Dermis blood vessel endothelial cell (primary cell): ENCODE data around the gene DENND2C. TPM values are rescaled to one million over a fixed set of nuclear protein-coding genes. Genes with fewer than 3 reads are reported as not detected.

ENCODE experiments used
- DNase-seq: peaks from one replicate; pipeline ENCODE4 v3.0.0; 2010
- total RNA-seq: library from RNA; depleted of rRNA; stranded (reverse); fragments of >200 nt; gene quantifications from 2 replicates; pipeline ENCODE4 v1.2.3, GENCODE V29; 2014

Gene DENND2C
- total RNA-seq, 1 donor from 2014 or later = 2.9 TPM

DNA sequence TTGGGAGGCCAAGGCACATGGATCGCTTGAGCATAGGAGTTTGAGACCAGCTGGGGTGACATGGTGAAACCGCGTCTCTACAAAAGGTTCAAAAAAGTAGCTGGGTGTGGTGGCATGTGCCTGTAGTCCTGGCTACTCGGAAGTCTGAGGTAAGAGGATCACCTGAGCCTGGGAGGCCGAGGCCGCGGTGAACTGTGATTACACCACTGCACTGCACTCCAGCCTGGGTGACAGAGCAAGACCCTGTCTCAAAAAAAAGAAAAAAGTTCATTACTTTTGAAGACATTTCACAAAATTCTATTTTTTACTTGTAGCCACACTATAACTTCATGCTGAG is 2.1 kb upstream of the DENND2C start:
- DNase-seq = no peak

DNA sequence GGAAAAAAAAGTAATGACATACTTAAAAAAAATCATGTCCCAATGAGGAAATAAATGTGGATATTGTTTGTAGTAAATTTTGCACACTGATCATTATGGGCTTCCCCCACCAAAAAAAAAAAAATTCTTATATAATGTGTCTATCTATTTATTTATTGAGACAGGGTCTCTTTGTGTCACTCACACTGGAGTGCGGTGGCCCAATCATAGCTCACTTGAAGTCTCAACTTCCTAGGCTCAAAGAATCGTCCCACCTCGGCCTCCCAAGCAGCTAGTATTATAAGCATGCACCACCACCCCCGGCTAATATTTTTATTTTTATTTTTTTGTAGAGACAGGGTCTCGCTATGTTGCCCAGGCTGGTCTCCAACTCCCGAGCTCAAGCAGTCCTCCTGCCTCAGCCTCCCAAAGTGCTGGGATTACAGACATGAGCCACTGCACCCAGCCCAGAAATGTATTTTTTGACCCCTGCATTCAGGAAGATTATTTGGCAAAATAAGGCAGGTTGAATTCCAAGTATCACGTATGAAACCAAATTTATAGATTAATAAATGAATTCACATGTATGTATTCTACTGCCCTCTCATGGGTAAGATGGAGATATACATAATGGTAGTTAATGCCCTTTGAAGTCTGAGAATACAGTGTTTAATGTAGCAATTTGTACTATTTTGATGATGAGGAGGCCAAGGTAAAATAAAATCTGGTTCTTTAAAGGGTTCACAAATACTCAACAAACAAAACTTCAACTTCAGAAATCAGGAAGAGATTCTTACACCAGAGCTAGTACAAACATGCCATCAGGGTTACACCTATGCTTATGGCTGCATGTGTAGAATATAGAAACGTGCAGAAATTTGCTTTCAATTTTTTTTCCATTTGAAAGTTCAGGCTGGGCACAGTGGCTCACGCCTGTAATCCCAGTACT is 1.4 kb upstream of the DENND2C start:
- peak; percentile 34 for DNase-seq

DNA sequence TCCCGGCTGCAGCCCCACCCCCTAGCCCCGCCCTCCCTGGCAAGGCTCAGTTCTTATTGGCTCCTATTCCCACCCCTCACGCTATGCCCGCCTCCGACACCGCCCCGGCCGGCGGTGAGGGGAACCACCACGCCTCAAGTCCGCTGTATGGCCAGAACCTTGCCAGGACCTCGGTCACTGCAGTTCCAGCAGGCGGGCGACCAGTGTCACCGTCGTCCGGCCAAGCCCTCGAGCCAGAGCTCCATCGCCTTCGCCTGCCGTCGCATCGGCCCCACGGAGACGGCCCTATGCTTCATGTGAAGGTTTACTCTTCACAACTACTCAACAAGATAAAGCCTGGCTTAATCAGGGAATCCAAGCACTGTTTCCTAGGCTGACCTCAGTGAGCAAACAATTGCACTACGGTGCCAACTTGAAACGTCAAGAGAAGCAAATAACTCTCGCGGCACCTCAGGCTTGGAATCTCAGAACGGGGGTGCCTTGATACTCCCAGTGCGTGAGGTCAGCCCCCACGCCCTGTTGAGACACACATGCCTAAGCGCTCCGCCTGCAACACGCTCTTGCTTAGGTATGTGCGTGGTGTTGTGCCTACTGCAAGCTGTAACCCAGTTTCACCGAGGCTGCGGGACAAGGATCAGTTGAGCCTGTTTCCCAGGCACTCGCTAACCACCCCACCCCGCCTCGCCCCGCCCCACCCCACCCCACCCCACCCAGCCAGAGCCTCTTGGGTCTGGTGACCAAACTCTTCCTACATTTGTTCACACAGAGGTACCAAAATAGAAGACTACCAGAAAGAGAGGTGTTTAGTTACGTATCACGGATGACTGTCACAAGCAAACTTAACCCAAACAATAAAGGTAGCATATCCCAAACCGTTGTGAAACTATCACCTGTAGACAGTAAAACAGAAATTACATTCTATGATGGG is 498 bp upstream of the DENND2C start:
- DNase-seq = peak; percentile 90

DNA sequence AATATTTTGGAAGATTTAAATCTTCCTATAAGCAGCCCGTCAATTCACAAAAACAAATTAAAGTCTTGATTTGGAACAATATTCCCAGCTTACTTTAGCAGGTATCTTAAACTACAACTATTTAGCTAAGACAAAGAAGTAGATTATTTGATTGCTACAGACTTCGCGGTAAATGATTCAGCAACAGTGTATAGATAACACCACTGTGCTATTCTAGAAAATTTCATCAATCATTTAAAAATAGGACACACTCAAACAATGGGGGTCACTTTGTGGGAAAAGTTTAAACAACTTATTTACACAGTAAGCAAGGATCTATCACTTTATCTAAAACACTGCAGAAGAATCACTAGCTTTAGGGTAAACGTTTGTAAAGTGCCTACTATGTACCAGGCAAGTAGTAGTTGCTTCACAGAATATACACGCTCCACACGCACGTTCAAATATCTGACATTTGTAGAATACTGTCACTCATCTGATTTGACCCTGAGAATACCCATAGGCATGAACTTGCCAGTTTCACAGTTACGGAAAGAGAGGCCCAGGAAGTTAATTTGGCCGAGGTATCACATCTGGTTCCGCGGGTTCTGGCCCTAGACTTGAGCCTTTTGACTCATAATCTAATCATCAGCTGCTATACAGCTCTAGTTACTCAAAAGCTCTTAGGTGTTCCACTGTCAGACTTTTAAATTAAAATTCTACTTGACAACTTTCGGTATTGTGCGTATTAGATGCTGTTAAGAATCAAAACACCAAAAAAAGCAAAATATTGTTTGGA is 876 bp downstream of the DENND2C start:
- DNase-seq = no peak

DNA sequence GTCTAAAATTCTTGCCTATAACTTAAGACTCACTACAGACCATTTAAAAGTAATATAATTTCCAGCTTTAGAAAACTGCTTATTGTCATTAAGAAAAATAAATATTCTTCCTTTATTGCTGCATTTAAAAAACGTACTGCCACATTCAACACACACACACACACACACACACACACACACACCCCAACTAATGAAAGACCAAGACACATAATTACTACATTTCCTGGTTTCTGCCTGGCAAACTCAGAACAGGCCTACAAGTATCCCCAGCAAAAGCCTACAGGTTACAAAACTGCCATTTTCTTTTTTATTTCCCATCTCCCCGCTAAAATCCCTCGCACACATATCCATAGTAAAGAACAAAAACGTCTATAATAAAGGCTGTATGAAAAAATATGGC is 1.5 kb downstream of the DENND2C start:
- DNase-seq = no peak

DNA sequence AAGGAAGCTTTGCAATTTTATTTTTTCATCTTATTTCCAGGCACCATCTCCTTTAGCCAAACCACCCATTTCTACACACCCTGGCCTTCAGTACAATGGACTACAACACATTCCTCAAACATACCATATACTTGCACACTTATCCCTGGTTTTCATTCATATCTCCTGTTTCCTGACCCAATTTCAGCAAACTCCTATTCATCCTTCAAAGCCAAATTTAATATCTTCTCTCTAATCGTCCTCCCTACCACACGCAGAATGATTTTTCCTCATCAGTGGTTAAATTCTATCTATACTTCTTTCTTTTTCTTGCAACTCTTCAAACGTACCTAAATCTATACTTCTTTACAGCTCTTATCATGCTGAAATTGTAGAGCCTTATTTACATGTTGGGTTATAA is 2.9 kb downstream of the DENND2C start:
- no peak for DNase-seq

DNA sequence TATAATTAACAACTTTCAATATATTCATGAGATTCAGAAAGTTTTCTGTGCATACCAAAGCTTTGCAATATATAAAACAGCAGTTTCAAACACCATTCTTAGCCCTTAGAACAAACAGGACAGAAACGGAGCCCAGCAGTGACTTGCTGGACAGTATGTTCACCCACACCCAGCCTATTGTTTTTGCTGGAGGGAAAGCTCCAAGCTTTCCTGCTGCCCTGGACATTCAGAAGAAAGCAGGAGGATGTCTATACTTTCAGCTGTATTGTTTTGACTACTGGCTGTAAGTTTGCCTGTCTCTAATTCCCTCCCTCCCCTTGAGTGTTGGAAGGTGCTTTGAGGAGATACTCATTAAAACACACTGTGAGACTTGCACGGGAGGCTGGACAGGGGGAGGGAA is 9.6 kb downstream of the DENND2C start:
- DNase-seq = peak; percentile 2

DNA sequence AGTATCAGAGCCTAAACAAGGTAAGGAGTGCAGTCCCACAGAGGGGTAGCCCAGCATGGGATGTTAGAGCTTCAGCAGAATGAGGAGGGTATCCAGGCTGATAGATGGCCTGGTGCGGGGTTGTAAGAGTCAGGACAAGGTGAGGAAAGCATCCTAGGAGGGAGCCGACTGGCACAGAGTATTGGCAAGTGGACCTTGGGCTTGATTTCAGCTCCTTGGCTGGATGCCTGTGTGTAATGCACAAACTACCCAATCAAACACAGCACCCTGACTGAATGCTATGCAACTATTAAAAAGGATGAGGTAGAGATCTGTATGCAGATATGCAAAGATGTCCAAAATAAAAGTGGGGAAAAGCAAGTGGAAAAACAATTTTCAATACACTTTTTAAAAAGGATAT is 18.0 kb downstream of the DENND2C start:
- DNase-seq = no peak

DNA sequence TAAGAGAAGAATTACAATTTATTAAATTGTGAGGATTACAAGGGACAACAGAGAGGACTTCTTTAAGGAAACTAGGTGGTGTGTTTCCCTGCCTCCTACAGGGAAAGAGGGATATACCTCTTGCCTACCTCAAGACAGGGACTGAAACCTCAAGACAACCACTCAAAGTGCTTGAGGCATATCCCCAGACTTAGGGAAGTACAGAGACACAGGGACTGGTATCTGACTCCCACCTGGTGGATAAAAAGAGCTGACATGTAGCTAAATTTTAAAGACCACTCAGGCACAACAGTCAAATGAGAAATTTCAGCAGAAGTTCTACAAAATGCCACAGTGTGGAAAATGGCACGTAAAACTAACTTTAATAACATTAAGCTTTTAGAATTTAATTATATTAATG is 21.3 kb downstream of the DENND2C start:
- no peak for DNase-seq

DNA sequence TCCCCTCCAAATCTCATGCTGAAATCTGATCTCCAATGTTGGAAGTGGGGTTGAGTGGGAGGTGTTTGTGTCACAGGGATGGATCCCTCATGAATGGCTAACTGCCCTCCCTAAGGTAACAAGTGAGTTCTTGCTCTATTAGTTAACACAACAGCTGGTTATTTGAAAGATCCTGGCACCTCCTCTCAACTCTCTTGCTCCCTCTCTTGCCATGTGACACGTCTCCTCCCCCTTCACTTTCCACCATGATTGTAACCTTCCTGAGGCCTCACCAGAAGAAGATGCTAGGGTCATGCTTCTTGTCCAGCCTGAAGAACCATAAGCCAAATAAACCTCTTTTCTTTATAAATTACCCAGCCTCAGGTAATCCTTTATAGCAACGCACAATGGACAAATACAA is 28.5 kb downstream of the DENND2C start:
- no peak for DNase-seq

DNA sequence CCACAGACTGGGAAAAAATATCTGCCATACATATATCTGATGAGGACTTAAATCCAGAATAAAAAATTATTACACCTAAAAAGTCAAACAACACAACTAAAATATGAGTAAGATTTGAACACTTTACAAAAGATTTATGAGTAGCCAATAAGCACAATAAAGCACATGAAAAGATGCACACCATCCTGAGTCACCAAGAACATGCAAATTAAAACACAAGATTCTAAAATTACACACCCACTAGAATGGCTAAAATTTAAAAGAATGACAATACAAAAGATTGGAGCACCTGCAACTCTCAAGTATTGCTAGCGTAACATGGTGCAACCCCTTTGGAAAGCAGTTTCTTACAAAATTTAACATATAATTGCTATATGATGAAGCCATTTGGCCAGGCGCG is 30.9 kb downstream of the DENND2C start:
- DNase-seq = no peak

DNA sequence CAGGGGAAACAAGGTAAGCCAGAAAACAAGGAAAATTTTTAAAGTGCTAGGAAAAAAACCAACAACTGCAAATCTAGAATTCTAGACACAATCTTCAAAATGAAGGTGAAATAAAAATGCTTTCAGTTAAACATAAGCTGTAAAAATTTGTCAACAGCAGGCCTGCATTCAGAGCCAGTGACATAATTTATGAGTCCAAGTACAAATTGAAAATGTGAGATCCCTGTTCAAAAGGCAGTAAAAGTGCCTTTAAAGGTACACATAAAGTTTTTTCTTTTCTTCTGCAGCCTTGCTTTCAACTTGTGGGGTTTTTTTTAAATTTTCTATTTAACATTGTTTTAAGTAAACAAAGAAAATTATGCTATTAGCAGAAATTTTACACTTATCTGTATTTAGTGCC is 37.4 kb downstream of the DENND2C start:
- DNase-seq = no peak

DNA sequence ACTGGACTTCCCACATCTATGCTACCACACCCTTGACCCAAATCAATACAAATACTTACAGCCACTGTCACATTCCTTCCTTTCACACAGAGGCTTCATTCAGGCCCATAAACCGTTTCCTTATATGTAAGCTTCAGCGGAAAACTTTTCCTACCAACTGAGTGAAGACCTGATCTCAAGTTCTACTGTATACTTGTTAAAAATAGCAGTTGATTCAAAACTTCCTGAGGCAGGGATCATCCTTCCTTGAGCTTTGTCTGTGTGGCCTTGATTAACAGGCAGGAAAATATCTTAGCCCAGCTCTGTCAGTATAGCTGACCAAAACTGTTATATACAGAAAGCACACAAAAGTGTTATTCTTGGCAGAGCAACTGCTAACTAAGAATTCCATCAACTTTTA is 42.7 kb downstream of the DENND2C start:
- DNase-seq = no peak

DNA sequence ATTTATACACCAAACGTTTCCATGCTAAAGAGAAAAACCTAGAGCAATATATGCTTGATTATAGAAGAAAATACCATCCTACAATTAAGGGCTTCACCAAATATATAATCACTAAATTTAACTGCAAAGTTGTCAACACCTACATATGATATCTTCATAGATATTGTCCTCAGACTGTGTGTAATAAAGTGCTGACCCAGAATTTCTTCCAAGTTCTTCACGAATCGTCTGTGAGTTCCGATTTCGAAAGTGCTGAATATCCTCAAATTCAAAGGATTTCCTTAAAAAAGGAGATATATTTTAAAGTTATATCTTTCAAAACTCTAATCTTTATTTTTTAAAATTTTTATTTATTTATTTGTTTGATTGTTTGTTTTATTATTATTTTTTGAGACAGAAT is 46.5 kb downstream of the DENND2C start:
- no peak for DNase-seq

DNA sequence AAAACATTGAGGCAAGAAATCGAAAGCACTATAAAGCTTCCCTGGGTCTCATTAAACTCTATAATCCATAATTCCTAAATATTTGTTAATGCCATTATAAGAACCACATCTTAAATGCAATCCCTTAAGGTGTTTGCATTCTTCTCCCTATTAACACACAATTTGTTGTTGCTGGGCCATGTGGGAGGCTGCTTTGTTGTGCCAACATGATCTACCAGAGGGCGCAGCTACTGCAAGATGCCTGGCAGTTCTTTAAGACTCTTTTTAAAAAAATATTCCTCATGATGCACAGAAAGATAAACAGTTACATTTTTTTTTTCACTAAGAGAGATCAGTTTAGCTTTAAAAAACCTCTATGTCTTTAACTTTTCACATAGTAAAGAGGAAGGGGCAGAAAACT is 49.4 kb downstream of the DENND2C start:
- DNase-seq = no peak

DNA sequence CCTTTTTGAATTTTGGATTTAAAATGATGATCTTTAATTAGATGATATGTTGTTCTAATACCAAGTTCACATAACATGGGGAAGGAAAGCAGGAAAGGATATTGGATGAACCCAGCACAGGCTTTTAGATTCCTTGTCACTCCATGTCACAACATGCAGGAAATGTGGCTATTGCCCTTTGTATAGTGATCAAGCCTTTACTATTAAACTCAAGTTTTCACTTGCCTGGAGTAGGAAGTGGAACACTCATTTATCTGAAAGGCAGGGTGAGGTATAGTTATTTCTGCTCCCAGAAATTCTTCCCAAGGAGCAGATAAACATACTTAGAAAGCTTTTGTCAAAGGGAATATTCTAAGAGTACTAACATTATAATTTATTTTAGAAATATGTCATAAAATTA is 51.2 kb downstream of the DENND2C start:
- DNase-seq = no peak

DNA sequence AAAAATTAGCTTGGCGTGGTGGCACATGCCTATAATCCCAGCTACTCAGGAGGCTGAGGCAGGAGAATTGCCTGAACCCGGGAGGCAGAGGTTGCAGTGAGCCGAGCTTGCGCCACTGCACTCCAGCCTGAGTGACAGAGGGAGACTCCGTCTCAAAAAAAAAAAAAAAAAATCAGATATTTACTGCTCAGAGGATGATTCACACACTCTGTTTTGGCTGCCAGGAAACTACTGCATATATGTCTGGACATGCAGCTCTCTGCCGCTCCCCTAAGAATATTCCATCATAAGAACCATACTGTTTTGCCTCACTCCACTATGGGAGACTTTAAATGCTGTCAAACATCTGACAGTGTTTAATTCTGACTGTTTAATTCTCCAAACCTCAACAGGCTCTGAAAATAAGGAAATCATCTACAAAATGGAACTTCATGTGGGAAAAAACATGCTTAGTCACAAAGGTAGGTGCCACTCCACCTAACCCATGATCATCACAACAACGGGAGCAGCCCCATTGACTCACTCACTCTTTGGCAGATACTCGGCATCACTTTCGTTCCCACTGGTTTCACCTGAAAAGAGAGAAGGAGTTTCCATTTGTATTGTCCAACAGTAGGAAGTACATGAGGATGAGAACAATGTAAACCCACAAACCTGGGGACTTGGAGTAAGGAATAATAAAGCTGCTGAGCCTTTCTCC is 59.2 kb downstream of the DENND2C start:
- DNase-seq = no peak

DNA sequence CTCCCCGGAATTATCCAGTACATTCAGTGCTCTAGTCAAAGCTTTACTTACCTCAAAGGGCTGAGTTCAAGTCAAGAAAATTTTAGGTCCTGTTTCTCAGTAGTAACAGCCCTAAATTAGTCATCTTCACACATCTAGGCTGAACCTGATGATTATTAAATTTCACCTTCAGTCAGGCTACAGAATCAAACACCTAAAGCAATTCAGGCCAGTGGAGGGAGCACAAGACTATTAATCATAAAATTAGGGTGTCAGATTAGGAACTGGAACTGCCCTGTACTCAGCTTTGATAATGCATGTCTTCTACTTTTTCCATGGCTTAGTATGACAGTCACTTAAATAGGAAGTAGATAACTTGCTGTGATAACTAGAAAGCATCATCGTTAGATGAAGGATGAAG is 60.0 kb downstream of the DENND2C start:
- no peak for DNase-seq

DNA sequence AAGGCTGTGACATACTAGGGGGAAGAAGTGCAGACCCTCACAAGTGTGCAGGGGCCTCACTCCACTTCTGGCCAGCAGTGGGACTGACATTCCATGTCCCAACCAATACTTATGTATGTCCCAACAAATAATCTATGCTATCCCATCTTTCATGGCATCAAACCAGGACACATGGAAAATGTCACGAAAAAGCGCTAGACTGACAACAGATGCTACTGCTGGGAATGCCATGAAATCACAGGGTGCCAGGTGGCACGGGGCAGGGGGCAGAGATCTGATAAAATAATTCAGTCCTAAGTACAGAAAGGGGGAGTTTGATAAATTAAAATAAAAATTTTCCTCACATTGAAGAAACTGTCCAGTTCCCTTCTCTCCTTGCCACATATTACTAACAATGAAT is 60.8 kb downstream of the DENND2C start:
- no peak for DNase-seq

DNA sequence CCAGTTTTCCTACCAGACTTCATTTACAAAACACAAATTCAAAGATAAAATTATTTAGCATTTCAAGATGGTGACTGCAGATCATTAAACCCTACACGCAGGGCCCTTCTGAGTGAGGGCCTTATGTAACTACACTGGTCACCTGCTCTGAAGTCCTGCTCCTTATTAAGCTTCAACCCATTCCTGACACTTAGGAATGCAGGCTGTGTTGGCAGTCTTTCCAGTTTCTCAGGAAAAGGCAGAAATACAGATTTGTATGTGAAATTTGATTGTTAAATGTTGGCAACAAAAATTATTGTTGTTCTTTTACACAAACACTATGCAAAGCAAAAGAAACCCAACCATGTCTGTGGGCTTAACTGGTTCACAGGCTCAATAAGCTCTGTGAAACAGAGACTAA is 62.6 kb downstream of the DENND2C start:
- no peak for DNase-seq

DNA sequence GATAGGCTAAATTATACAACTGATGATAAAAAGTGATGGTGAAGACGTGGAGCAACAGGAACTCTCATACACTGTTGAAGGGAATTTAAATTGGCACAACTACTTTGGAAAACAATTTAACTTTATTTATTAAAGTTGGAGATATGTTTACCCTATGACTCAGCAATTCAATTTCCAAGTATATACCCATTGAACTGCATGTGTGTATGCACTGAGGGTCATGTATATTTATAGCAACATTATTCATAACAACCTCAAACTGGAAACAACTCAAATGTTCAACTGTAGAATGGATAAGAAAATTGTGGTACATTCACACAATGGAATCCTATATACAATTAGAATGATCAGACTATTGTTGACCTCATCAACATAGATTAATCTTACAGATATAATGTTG is 71.9 kb downstream of the DENND2C start:
- no peak for DNase-seq

DNA sequence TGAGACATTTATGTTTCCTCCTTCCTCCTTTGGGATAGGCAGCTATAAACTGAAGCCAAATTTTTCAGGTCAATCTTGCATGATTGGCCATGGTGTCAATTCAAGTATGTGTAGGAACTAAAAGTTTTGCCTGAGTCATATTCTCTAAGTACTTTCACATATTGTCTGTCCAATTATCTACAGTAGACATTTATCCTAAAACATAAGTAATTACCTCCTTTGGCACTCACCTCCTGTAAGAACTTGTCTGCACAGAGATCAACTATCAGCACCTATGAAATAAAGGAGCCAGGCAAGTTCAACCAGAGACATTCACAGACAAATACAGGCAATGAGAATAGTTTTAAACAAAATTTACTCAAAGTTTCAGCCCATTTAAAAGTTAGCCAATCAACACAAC is 74.2 kb downstream of the DENND2C start:
- DNase-seq = no peak
